ENCODE results near the gene SDK2. TPM values are rescaled to one million over a fixed set of nuclear protein-coding genes. Genes with fewer than 3 reads are reported as not detected.

The SDK2 gene
- total RNA-seq, 1 donor from 2014 or later, result 3.4 TPM

DNA sequence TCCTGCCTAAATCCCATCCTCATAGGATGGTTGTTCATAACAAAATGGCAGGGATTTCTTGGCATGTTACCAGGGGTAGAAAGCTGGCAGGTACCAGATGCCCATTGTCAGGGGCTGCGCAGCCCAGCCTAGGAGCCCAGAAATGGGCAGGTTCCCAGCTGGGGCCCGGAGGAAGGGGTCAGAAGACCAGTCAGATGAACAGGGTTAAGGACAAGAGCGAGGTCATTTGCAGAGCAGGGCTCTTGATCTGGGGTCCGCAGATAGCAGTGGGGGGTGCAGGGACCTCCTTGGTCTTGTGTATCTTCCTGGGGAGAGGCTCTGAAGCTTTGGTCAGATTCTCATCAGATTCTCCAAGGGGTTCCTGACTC, 280.1 kb downstream of the SDK2 start:
- DNase-seq (ENCODE audit: low spot score), result no peak

DNA sequence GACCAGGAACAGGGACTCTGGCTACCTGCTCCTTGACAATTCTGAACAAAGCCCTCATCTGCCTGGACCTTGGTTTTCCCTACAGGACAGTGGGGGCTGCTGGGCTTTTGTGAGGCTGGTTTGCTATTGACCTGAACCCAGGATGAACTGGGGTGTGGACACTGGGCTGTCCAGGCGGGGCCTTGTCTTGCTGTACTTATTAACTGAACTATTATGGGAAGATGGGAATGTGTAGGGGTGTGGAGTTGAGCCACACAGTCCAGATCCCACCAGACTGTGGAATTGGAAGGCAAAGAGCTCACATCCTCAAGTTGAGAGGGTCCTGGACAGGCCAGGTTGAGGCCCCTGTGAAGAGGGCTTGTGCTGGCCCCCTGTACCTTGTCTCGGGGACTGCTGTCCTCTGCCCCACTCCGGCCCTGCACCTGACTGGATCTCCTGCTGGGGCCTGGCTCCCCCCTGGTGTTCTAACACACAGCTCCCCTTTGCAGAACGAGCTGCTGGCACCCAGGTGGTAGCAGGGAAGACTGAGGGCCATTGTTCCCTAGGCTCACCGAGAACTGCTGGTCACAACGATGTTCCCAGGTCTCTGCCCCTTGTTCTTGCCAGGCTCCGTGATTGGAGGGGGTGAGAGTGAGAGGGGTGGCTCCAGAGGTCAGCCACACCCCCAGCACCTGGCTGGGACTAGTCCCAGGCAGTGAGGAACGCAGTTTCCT, 280.6 kb downstream of the SDK2 start:
- no peak for DNase-seq (ENCODE audit: low spot score)

DNA sequence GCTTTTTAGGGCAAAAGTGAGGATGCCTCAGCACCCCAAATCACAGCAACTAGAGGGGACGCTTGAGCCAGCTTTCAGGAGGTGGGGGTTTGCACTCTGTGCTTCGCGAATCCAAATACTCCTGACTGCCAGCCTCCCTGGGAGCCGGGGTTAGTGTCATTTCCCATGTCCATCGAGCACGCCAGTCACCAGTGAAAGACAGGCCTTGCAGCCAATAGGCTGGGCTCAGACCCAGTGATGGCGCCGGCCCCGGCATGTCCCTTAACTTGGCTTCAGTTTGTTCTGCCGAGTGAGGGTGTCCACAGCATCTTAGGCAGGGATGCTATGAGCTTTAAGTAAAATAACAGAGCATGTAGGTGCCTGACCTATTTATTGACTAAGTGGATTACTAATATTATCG, 281.5 kb downstream of the SDK2 start:
- no peak for DNase-seq (ENCODE audit: low spot score)

DNA sequence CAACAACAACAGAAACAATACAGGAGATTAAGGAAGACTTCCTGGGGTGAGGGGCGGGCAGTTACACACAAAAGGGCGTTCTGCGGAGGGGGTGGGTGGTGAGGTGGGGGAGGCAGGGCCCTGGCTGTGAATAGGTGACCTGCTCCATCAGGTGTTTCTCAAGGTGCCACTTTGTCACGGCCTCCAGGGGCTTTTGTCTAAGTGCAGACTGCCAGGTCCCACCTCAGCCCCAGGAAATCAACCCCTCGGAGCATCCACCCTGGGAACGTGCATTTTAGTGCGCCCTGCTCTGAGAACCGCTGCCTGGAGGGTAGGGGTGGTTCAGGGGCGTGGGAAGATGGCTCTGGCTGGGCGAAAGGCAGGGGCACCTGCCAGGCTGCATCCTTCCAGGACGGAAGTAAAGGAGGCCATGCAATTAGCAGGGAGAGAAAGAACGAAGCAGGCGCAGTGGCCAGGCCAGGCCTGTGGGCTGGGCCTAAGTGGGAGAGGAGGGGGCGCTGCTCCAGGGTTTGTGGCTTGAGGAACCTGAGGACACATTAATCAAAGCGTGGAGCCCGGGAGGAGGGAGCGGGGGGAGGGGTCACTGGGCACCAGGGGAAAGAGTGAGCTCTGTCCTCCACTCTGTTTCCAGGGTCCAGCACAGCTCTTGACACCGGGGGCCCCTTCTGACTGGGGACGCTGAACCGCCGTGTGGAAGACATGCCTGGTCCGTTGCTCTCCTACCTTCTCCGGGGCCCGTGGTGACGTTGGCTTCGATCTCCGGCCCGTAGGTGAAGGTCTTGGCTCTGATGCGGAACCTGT, 283.1 kb downstream of the SDK2 start:
- DNase-seq (ENCODE audit: low spot score), result no peak

DNA sequence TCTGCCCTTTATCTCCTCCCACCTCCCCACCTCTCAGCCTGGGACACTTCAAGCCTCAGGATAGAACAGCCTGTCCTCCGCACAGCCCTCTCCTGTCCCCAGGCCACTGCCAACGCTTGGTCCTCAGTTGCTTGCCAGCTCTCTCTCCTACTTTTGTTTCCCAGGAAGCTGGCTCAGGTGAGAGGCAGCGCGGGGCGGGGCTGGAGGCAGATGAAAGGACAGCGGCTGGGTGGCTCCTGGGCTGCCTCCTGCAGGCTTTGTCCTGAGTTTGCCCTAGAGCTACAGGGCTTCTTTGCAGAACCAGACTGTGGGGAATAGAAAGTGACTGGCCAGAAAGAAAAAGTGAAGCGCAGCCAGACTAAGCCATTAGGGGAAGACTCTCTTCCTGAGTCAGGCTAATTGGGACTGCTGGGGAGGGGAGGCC, 284.2 kb downstream of the SDK2 start:
- DNase-seq (ENCODE audit: low spot score), result no peak

DNA sequence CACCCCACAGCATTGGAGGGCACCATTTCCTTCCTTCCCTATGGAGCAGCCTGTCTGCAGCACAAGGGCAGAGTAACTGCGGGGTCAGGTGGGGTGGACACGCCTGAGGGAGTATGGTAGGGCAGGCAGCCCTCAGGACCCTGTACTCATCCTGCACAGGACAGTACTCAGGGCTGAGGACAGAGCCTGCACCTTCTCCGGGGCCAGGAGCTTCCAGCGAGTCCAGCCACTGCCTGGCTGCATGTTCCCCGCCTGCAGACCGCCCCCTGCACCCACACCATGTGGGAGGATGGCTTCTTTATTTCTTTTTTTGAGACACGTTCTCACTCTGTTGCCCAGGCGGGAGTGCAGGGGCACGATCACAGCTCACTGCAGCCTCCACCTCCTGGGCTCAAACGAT, 284.9 kb downstream of the SDK2 start:
- DNase-seq (ENCODE audit: low spot score), result no peak

DNA sequence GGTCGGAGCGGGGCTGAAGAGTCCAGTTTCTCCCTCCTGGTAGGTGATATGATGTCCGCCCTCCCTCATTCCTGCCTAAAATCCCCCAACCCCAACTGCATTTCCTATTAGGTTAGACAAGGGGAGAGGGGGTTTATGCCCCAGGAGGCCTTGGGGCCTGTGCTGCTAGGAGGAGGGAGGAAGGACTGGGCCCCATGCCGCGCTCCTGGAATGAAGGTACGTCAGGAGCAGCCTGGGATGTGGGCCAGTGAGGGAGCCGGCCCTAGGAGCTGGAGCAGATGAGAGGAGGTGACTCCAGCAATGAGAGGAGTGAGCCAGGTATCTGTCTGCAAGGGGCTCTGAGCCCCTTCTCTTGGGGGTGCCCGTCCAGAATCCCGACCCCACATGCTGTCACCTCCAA, 285.6 kb downstream of the SDK2 start:
- no peak for DNase-seq (ENCODE audit: low spot score)

DNA sequence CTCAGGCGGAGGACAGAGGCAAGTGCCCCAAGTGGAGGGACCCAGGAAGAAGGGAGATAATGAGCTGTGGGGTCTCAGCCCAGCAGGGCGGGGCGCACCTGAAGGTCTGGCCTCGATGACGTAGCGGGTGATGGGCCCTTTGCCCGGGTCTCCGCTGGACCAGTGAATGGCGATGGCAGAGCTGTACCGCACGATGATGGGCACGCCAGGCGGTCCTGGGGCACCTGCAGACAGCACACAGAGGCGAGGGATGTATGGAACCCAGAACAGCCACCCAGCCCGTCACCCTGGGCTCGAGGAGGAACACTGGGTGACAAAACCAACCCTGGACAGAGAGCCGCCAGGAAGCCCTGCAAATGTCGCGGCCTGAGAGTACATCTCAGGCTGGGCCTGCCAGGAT, 286.3 kb downstream of the SDK2 start:
- no peak for DNase-seq (ENCODE audit: low spot score)

DNA sequence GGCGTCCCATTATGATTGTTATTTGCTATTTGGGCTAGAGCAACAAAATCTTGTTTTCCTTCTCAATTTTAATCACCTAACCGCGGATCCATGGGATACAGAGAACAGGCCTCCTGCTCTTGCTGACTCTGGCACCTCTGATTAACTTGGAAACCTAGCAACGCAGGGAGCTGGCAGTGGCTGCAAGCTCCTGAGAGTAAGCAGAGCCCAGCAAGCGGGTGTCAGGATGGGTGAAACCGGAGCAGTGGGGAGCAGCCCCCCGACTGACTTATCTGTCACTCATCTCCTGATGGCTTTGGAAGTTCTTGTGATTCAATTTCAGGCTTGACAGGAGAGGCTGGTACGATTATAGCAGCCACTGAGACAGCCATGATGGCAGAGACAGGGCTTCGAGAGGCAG, 286.9 kb downstream of the SDK2 start:
- no peak for DNase-seq (ENCODE audit: low spot score)

DNA sequence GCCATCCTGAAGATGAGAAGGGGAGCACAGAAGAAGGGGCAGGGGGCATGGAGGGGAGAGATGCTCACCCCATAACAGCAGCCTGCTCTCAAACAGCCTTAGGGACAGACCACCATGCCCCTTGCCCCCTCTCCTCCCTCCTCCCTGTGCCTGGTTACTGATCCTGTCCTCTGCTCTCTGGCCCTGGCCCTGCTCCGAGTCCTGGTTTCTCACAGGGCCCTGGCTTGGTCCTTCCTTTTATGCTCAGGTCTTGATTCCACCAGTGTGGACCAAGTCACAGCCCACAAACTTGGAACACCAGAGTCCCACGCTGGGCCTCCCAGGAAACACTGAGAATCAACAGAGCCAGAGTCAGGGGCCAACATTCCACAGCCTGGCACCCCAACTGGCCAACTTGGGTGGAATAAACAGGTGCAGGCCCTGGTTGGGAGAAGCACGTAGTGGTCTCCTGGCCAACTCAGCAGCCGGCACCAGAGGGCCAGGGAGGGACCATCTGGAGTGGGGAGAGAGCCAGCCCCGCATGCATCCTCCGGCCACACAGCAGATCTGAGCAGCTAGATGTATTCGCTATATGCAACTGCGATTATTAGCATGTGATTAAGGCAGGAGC, 287.6 kb downstream of the SDK2 start:
- DNase-seq (ENCODE audit: low spot score), result no peak

DNA sequence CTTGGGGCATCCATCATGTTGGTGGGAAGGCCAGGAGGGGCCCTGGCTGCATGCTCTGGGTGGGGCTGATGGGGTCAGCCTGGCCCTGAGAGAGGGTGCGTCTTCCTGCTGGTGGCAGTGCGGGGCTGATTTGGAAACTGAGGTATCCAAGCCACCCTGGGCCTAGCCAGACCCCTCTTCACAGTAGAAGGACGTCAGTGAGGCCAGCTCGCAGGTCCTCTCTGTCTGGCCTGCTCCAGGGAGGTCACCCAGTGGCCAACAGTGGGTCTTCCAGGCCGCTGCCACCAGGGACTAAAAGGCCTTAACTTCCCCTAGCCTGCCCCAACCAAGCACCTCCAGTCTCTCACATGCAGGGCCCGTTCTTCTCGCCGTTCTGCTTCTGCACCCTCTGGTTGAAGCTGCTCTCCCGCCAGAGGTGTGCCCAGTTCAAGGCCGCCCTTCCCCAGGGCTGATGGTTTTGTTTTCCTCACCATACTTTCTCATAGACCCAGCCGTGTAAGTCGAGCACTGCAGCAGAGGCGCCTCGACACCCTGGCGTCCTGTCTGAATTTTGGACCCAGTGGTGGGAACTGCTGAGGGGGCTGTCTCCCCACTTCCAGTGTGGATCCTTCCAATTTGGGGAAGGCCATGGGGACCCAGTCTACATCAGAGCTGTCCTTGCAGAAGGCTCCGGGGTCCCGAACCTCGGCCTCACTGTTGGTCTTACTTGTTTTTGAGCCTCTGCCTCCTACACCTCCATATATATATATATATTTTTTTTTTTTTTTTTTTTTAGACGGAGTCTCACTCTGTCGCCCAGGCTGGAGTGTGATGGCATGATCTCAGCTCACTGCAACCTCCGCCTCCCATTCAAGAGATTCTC, 289.6 kb downstream of the SDK2 start:
- DNase-seq (ENCODE audit: low spot score), result no peak

DNA sequence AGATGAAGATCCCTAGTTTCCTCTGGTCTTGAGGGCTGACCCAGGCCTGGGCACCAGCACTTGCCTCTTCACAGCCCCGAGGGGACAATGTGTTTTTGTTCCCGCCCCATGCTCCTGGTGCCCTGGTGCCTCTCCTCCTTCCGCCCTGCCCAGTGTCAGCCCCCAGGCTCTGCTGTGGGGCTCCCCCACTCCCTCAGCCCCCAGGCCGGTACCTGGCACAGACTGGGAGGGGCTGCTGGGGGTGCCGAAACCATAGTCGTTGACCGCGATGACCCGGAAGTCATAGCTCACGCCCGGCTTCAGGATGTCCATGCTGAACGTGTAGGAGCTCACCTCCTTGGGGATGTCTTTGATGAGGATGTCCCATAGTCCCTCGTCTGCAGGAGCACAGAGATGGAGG, 292.0 kb downstream of the SDK2 start:
- DNase-seq (ENCODE audit: low spot score), result no peak

DNA sequence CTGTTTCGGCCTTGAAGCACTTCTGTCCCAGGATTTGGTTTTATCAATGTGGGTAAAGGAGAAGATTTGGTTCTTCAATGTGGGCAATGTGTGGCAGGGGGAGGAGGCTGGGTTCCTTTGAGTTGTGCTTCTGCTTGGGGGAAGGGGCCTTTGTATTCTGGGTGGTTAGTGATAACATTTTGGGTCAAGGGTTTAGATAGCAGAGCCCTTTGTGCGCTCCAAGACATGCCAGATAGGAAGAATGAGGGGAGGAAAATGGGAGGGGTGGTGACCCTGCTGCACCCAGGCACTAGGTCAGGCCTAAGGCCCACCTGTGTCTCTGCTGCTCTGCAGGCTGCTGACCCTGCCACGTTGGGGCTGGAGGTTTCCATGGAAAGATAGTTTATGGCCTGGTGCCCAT, 292.5 kb downstream of the SDK2 start:
- no peak for DNase-seq (ENCODE audit: low spot score)

DNA sequence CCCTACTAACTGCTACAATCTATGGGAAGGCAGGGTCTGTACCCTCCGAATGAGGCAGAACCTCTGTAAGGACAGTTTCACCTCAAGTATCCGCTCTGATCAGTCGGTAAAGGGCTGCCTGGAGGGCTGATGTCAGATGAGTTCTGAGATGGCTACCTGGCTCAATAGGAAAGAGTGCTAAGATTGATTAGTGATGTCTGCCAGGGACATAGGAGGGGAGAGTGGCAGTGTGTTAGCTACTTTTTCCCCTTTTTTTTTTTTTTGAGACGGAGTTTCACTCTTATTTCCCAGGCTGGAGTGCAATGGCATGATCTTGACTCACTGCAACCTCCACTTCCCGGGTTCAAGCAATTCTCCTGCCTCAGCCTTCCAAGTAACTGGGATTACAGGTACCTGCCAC, 293.4 kb downstream of the SDK2 start:
- no peak for DNase-seq (ENCODE audit: low spot score)

DNA sequence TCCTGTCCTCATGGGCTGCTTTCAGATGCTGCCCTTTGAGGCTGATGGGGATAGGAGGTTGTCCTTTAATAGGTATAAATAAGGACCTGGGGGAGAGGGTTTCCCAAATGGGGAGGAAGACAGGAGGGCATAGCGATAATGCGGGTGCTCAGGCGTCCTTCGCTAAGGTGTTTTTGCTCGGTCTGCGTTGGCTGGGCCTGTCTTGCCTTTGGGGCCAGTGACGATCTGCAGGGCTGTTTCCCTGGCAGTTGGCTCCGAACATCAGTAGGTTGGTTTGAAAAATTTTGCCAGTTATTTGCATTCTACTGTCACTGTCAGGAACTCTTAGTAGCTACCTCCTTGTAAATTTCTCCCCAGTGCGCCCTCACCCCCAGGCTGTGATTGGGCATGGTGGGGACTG, 294.6 kb downstream of the SDK2 start:
- DNase-seq (ENCODE audit: low spot score), result no peak

DNA sequence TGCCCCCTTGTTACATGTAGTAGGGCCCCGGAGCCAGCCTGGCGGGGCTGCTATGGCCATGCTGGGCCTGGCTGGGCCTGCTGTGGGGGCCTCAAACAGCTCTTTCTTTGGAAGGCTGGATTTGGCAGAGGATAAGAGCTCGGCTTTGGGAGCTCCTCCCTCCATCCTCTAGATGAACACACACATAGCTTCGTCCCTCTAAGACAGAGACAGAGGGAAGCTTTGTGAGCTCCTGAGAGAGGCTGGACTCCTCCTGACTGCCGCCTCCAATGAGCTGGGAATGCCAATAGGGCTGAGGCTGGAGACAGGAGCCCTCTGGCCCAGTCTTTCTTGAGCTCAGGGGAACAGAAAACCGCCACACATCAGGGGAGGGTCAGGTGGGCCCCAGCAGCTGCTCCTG, 295.1 kb downstream of the SDK2 start:
- no peak for DNase-seq (ENCODE audit: low spot score)

DNA sequence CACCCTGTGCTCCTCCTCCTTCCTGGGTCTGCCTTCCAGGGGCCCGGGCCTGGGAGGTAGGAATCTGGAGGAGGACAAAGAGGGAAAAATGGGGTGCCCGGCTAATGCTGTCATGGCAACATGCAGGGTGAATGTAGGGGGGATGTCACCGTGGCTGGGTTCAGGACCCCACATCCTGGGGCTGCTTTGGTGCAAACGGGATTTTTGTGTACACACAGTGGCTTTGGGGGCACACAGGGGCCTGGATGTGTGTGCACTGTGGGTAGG, 295.5 kb downstream of the SDK2 start:
- DNase-seq (ENCODE audit: low spot score), result no peak

DNA sequence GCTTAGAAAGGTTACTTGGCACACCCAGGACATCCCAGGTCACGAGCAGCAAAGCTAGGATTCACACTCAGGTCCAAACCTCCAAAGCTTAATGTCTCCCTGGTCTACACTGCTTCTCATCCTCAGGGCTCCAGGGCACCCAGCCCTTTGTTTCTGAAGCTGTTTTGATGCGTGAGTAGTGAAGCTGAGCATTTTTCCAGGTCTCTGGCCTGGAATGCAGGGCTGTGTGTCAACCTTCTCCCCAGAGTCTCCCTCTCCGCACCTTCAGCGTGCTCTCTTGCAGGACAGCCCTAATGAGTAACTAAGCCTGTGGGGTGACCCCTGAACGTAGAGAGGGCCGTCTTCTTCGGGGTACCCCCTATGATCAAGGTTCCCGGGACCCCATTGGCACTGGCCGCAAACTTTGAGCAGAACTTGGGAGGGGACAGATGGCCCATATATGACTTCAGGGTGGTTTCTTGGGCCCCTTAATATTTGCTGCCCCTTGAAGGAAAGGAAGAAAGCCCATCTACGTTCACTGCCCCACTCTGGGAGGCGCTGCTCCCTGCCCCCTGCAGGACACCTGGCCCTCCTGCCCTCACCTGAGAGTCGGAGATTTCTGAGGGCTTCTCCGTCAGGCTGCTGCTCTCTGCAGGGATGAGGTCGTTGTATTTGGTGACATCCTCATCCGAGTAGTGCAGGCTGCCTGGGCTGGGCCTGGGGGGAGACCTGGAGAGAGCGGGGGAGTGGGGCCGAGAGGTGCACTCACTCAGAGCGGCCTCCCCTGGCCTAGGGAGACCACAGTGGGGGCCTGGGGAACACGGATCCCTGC, 296.0 kb downstream of the SDK2 start:
- DNase-seq (ENCODE audit: low spot score), result no peak

DNA sequence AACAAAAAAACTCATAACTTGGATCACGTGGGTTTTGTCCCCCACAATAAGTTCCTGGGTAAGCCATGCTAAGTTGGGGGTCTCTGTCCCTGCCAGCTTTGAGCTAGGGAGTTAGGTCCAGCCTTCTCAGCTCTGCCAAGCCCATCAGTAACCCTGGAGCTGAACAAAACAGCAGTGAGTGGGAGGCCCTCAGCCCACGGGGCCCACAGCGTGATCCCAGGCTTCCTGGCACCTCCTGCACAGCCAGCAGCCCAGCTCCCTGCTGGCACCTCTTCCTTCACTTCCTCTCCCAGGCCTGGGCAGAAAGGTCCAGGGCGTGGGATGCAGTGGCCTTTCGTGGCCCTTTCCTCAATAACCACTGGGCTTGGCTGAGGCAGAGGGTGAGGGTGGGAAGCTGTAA, 296.9 kb downstream of the SDK2 start:
- DNase-seq (ENCODE audit: low spot score), result no peak

DNA sequence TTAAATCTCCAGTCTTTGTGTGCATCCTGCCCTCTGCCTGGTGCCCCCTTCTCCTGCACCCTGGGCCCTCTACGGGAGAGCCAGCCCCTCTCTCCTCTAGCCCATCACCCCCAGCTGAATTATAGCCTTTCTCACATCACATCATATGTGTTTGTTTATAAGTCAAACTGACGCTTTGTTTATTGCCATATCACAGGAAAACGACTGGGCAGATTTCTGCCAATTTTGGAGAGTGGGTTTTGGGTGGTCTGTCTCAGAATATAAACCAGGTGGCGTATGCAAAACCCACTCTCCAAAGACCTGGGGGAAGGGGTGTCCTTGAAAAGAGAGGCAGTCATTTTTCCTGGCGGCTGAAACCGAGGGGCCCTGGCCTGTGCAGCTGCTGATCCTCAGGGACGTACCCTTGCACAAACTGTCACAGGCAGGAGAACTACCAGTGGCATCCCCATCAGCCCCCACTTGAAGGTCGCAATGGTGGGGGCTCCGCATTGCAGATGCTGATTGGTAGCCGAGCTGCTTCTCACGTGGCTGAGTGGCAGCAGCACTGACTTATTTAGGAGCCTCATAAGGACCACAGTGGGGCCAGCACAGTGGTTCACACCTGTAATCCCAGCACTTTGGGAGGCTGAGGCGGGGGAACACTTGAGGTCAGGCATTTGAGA, 297.6 kb downstream of the SDK2 start:
- no peak for DNase-seq (ENCODE audit: low spot score)

Data from ureter (tissue), 1 donor.